SK-N-SH (cell line): Measurements from ENCODE around the gene SH3PXD2A. TPM values are rescaled to one million over a fixed set of nuclear protein-coding genes. Genes with fewer than 3 reads are reported as not detected.

Experiments used
- CTCF ChIA-PET: fragments of 300-600, 350-600 bp; formaldehyde crosslinking; extraction: SDS; loops from one replicate; lab custom pipeline; 2021; lab: Yijun Ruan, JAX
- POLR2A ChIA-PET: fragments of 350-600 bp; sonication (Branson Sonifier 250); formaldehyde crosslinking; extraction: SDS; loops from one replicate; lab custom pipeline; 2020; ENCODE audit warnings: antibody characterized with exemption, inconsistent platforms; lab: Yijun Ruan, JAX
- DNase-seq: peaks from one replicate; pipeline ENCODE4 v3.0.0; 2012
- H2AFZ ChIP-seq: fragments of 200-600 bp; sonication (generic); 2 replicates; pipeline ENCODE4 v1.8.1; 2016; ENCODE audit warnings: antibody characterized with exemption, mild to moderate bottlenecking, low read depth
- H3F3A ChIP-seq: fragments of 200-600 bp; sonication (generic); replicated peaks from 2 replicates; pipeline ENCODE3; 2016; ENCODE audit warnings: antibody characterized with exemption, mild to moderate bottlenecking; ENCODE audit not compliant: insufficient read depth
- H3K27ac ChIP-seq, 2 experiments: fragments of 200-500 bp in 1 of 2; fragments of 200-600 bp in 1 of 2; sonication (Bioruptor generic) in 1 of 2; sonication (generic), shearing (Covaris generic) in 1 of 2; 2 replicates each; pipeline versions ENCODE4 v1.5.1 to v1.6.1; 2014 to 2016; ENCODE audit warnings: low read depth in 2 of 2, inconsistent platforms in 1 of 2, low read length in 1 of 2, mild to moderate bottlenecking in 1 of 2, mixed read lengths in 1 of 2
- H3K27me3 ChIP-seq: fragments of 200-600 bp; sonication (generic), shearing (Covaris generic); 2 replicates; pipeline ENCODE4 v1.6.1; 2016; ENCODE audit warnings: mixed run types; ENCODE audit not compliant: insufficient read depth
- H3K36me3 ChIP-seq, 2 experiments: fragments of 200-500 bp in 1 of 2; fragments of 200-600 bp in 1 of 2; sonication (Bioruptor generic) in 1 of 2; sonication (generic) in 1 of 2; replicated peaks in 1 of 2; 2 replicates each; pipeline versions ENCODE3 to v1.5.1; 2014 to 2016; ENCODE audit warnings: low read length in 1 of 2, mild to moderate bottlenecking in 1 of 2; ENCODE audit not compliant: insufficient read depth in 2 of 2, control insufficient read depth in 1 of 2
- H3K4me1 ChIP-seq, 2 experiments: fragments of 200-500 bp in 1 of 2; fragments of 200-600 bp in 1 of 2; sonication (Bioruptor generic) in 1 of 2; sonication (generic), shearing (Covaris generic) in 1 of 2; 2 replicates each; pipeline versions ENCODE4 v1.5.1 to v1.6.1; 2014 to 2016; ENCODE audit warnings: low read depth in 1 of 2, low read length in 1 of 2, mixed run types in 1 of 2; ENCODE audit not compliant: insufficient read depth in 2 of 2, control insufficient read depth in 1 of 2
- H3K4me2 ChIP-seq: fragments of 200-600 bp; sonication (generic), shearing (Covaris generic); 2 replicates; pipeline ENCODE4 v1.6.1; 2017; ENCODE audit warnings: mixed run types
- H3K4me3 ChIP-seq, 2 experiments: fragments of 200-500 bp in 1 of 2; fragments of 200-600 bp in 1 of 2; sonication (Bioruptor generic) in 1 of 2; sonication (generic), shearing (Covaris generic) in 1 of 2; 2 replicates each; pipeline versions ENCODE4 v1.5.1 to v1.8.1; 2014 to 2016; ENCODE audit warnings: low read depth in 2 of 2, inconsistent platforms in 1 of 2, low read length in 1 of 2, mild to moderate bottlenecking in 1 of 2, mixed read lengths in 1 of 2, moderate library complexity in 1 of 2
- H3K79me2 ChIP-seq: fragments of 200-600 bp; sonication (generic); 2 replicates; pipeline ENCODE4 v1.8.1; 2017; ENCODE audit warnings: mild to moderate bottlenecking; ENCODE audit not compliant: insufficient read depth
- H3K9ac ChIP-seq: fragments of 200-600 bp; sonication (generic); 2 replicates; pipeline ENCODE4 v1.6.1; 2017; ENCODE audit warnings: mixed run types
- H3K9me2 ChIP-seq: fragments of 200-600 bp; sonication (generic); 2 replicates; pipeline ENCODE4 v1.6.1; 2017; ENCODE audit warnings: mixed run types
- H3K9me3 ChIP-seq: fragments of 200-600 bp; sonication (generic); 2 replicates; pipeline ENCODE4 v1.6.1; 2017; ENCODE audit warnings: mixed run types, mild to moderate bottlenecking, moderate library complexity
- H4K20me1 ChIP-seq: fragments of 200-600 bp; sonication (generic); 2 replicates; pipeline ENCODE4 v1.6.1; 2017; ENCODE audit warnings: mild to moderate bottlenecking, mixed run types; ENCODE audit not compliant: insufficient read depth
- EP300 ChIP-seq, 2 experiments: IDR thresholded peaks; 2 replicates each; pipeline versions ENCODE4 v1.4.0 to v1.6.1; 2012; ENCODE audit warnings: borderline replicate concordance in 1 of 2, low read depth in 1 of 2, low read length in 1 of 2
- FOSL2 ChIP-seq: IDR thresholded peaks from 2 replicates; pipeline ENCODE4 v1.4.0; 2012; ENCODE audit warnings: low read depth, mild to moderate bottlenecking, moderate library complexity, borderline replicate concordance
- FOXJ3 ChIP-seq: sonication (generic); formaldehyde crosslinking; IDR thresholded peaks from 2 replicates; pipeline ENCODE4 v1.5.1; 2020; ENCODE audit warnings: mild to moderate bottlenecking, missing genetic modification reagents
- JUND ChIP-seq: IDR thresholded peaks from 2 replicates; pipeline ENCODE4 v1.4.0; 2012
- PBX3 ChIP-seq: IDR thresholded peaks from 2 replicates; pipeline ENCODE4; 2012
- RCOR1 ChIP-seq: fragments of 150-350 bp; IDR thresholded peaks from 2 replicates; pipeline ENCODE4 v1.6.1; 2017; ENCODE audit warnings: antibody characterized with exemption, low read length
- RFX5 ChIP-seq: IDR thresholded peaks from 2 replicates; pipeline ENCODE4 v1.6.1; 2012; ENCODE audit warnings: mild to moderate bottlenecking, improper control_type of control experiment, low read length
- RXRA ChIP-seq: IDR thresholded peaks from 2 replicates; pipeline ENCODE4 v1.4.0; 2012; ENCODE audit warnings: low read depth, mild to moderate bottlenecking, borderline replicate concordance
- YY1 ChIP-seq: IDR thresholded peaks from 2 replicates; pipeline ENCODE4 v1.4.0; 2012; ENCODE audit warnings: low read depth, mild to moderate bottlenecking
- whole genome bisulfite sequencing: methylation state at CpG from one replicate; pipeline ENCODE4 v1.1.6; 2017; ENCODE audit warnings: low lambda C conversion rate; 5-methylcytosine and 5-hydroxymethylcytosine counted together
- polyA plus RNA-seq, 3 experiments: library from polyadenylated mRNA; depleted of rRNA; stranded (reverse); fragments of >200 nt; gene quantifications; 2 replicates each; pipeline ENCODE4 v1.2.3, GENCODE V29; 2012
- TF ChIP-seq, protein P1 (sequence below): IDR thresholded peaks from 2 replicates; pipeline ENCODE4 v1.4.0; 2012; ENCODE audit warnings: low read depth
- TF ChIP-seq, protein P2 (sequence below): fragments of 200-600 bp; sonication (generic); IDR thresholded peaks from 2 replicates; pipeline ENCODE4 v1.6.1; 2017; ENCODE audit warnings: antibody characterized with exemption, mild to moderate bottlenecking, moderate library complexity

SH3PXD2A gene
- polyA plus RNA-seq, 1 of the 3 experiments (the other 2 are of a cell fraction), result 2.5 TPM

GRCh38 chr10:103552856-103553742 is 302.3 kb downstream of the SH3PXD2A start:
- Histone ChIP-seq H3K79me2 (no peaks in the 10 kb centered on the region), H3K27me3 (peaks cover 9% of the 10 kb centered on the region; the same call in 1 of the 2 replicates), H3K4me3 (no peak overlapping the region), H3K9me3 (no peaks in the 10 kb centered on the region), H3K9ac (no peak overlapping the region), H4K20me1 (no peaks in the 10 kb centered on the region), H3K9me2 (no peaks in the 10 kb centered on the region), H3K36me3 (no peaks in the 10 kb centered on the region), H3K4me2 (no peak overlapping the region), H3K27ac (no peak overlapping the region), H3F3A (no peaks in the 10 kb centered on the region), H3K4me1 (peaks cover 0 to 64% of the 10 kb centered on the region in 2 experiments; a peak in 1 of 4 replicates), H2AFZ (no peak overlapping the region)
- TF ChIP-seq PBX3 (no peak), RFX5 (no peak), FOXJ3 (no peak), RXRA (no peak), FOSL2 (no peak), EP300 (IDR thresholded peaks at IDR 0.05; ENCODE audit: borderline replicate concordance in 1 of 2, low read depth in 1 of 2, low read length in 1 of 2) (no peak), JUND (no peak), RCOR1 (no peak), YY1 (no peak)
- TF ChIP-seq, protein P1, sequence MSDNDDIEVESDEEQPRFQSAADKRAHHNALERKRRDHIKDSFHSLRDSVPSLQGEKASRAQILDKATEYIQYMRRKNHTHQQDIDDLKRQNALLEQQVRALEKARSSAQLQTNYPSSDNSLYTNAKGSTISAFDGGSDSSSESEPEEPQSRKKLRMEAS, result no peak
- TF ChIP-seq, protein P2, sequence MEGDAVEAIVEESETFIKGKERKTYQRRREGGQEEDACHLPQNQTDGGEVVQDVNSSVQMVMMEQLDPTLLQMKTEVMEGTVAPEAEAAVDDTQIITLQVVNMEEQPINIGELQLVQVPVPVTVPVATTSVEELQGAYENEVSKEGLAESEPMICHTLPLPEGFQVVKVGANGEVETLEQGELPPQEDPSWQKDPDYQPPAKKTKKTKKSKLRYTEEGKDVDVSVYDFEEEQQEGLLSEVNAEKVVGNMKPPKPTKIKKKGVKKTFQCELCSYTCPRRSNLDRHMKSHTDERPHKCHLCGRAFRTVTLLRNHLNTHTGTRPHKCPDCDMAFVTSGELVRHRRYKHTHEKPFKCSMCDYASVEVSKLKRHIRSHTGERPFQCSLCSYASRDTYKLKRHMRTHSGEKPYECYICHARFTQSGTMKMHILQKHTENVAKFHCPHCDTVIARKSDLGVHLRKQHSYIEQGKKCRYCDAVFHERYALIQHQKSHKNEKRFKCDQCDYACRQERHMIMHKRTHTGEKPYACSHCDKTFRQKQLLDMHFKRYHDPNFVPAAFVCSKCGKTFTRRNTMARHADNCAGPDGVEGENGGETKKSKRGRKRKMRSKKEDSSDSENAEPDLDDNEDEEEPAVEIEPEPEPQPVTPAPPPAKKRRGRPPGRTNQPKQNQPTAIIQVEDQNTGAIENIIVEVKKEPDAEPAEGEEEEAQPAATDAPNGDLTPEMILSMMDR, result no peak
- DNase-seq, result peak; percentile 12
- WGBS, result 91% methylated on average over 15 of the region's 20 CpGs
- ChIA-PET POLR2A (interaction anchor here (0.8 kb wide), 1 partner anchor 9 kb away, joined by 3 read pairs; no protein-coding TSS in a partner anchor), CTCF (interaction anchor here (0.6 to 3.5 kb wide), 4 partner anchors 10 to 568 kb away, joined by 3 to 21 read pairs (median 5); no protein-coding TSS in a partner anchor)
